Colonic mucosa (tissue), 4 donors: ENCODE data around the gene AGFG1. TPM values are rescaled to one million over a fixed set of nuclear protein-coding genes. Genes with fewer than 3 reads are reported as not detected.
"Not testable (repeated sequence)": the region's sequence is repeated elsewhere in the genome, so short reads cannot be mapped to it uniquely, and the experiment has no call there.

Source experiments
- DNase-seq: peaks from one replicate; pipeline ENCODE4 v3.0.0-alpha.2; 2020
- H3K27ac ChIP-seq: fragments of 200-600 bp; one replicate; pipeline ENCODE4 v1.8.0; 2021
- H3K27me3 ChIP-seq: fragments of 200-600 bp; one replicate; pipeline ENCODE4 v1.8.0; 2021
- H3K36me3 ChIP-seq: fragments of 200-600 bp; one replicate; pipeline ENCODE4 v1.8.0; 2021
- H3K4me1 ChIP-seq: fragments of 200-600 bp; one replicate; pipeline ENCODE4 v1.8.0; 2021; ENCODE audit warnings: mild to moderate bottlenecking
- H3K4me3 ChIP-seq: fragments of 200-600 bp; one replicate; pipeline ENCODE4 v1.8.0; 2021
- H3K9ac ChIP-seq, 2 donors: one replicate each; pipeline ENCODE4 v1.7.0; 2013; ENCODE audit warnings: control low read depth in 2 of 2, low read depth in 2 of 2, low read length in 2 of 2
- H3K9me3 ChIP-seq: fragments of 200-600 bp; one replicate; pipeline ENCODE4 v1.8.0; 2021
- intact Hi-C: fragments of 100-400 bp; cut with DNase I; formaldehyde crosslinking; loops from one replicate; pipeline ENCODE4 v1.14.1; 2022
- total RNA-seq, 2 donors: library from RNA; stranded (reverse); fragmentation: NEBNext Ultra II Directional in 1 of 2; extraction: Animal tissue kit (Norgen Biotek cat#: 25700) in 1 of 2; gene quantifications; one replicate each; pipeline ENCODE4 v1.2.1, GENCODE V29; 2021
- TF ChIP-seq, protein P1 (sequence below): fragments of 200-600 bp; IDR thresholded peaks from one replicate; pipeline ENCODE4 v1.8.0; 2022; ENCODE audit warnings: antibody characterized with exemption, mild to moderate bottlenecking
- donor health status: healthy.
- donor health status: DM: no; HTN: no; CAD: no.
- donor health status: DM: no; HTN: no; CAD: no.

The AGFG1 gene
- total RNA-seq, 2 donors from 2014 or later = 83.3 to 101 TPM

DNA sequence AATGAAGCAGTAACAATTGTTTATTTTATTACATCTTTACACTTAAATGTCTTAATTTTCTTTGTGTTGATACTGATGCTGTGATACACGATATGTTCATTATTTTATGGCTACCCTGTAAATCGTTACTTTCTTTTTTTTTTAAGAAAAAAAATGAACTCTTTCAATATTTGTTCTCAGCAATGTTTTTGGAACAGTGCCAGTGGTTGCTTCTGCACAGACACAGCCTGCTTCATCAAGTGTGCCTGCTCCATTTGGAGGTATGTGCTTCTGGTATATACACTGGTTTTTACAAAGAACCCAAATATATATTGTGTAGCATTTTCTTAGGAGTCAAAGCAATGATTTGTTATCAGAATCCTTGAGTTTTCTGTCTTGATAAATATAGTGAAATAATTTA is 64.5 kb downstream of the AGFG1 start:
- Histone ChIP-seq H3K9ac (no peak overlapping the region), H3K4me3 (no peak overlapping the region), H3K27me3 (no peaks in the 10 kb centered on the region), H3K36me3 (peaks cover 4% of the 10 kb centered on the region), H3K4me1 (no peaks in the 10 kb centered on the region), H3K27ac (no peak overlapping the region), H3K9me3 (no peaks in the 10 kb centered on the region)
- intact Hi-C loops = no loop called here
- no peak for DNase-seq
- TF ChIP-seq, protein P1, sequence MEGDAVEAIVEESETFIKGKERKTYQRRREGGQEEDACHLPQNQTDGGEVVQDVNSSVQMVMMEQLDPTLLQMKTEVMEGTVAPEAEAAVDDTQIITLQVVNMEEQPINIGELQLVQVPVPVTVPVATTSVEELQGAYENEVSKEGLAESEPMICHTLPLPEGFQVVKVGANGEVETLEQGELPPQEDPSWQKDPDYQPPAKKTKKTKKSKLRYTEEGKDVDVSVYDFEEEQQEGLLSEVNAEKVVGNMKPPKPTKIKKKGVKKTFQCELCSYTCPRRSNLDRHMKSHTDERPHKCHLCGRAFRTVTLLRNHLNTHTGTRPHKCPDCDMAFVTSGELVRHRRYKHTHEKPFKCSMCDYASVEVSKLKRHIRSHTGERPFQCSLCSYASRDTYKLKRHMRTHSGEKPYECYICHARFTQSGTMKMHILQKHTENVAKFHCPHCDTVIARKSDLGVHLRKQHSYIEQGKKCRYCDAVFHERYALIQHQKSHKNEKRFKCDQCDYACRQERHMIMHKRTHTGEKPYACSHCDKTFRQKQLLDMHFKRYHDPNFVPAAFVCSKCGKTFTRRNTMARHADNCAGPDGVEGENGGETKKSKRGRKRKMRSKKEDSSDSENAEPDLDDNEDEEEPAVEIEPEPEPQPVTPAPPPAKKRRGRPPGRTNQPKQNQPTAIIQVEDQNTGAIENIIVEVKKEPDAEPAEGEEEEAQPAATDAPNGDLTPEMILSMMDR = no peak

GRCh38 chr2:227539465-227539956 is 67.6 kb downstream of the AGFG1 start:
- TF ChIP-seq, protein P1 = no peak
- no peak for DNase-seq
- Histone ChIP-seq H3K27me3 (no peaks in the 10 kb centered on the region), H3K9ac (no peak overlapping the region), H3K9me3 (no peaks in the 10 kb centered on the region), H3K4me3 (no peak overlapping the region), H3K27ac (no peak overlapping the region), H3K4me1 (no peaks in the 10 kb centered on the region), H3K36me3 (peaks cover 4% of the 10 kb centered on the region)
- intact Hi-C loops = no loop called here

GRCh38 chr2:227540352-227540751 is 68.4 kb downstream of the AGFG1 start:
- H3K9ac ChIP-seq, intact Hi-C loops, H3K27ac ChIP-seq, H3K27me3 ChIP-seq, H3K4me3 ChIP-seq, H3K4me1 ChIP-seq, H3K36me3 ChIP-seq, DNase-seq, H3K9me3 ChIP-seq: not testable (repeated sequence)

- intact Hi-C loops = no loop called here
- no peaks in the 10 kb centered on the region for H3K4me1 ChIP-seq
- H3K9me3 ChIP-seq = no peaks in the 10 kb centered on the region
- no peaks in the 10 kb centered on the region for H3K27me3 ChIP-seq
- H3K9ac ChIP-seq = no peak overlapping the region
- H3K36me3 ChIP-seq = no peaks in the 10 kb centered on the region
- TF ChIP-seq, protein P1 = no peak
- no peak overlapping the region for H3K4me3 ChIP-seq
- no peak overlapping the region for H3K27ac ChIP-seq
- no peak for DNase-seq
Observed at GRCh38 chr2:227545990-227546389, 74.0 kb downstream of the AGFG1 start.

GRCh38 chr2:227551836-227552235 is 79.9 kb downstream of the AGFG1 start:
- intact Hi-C loops = no loop called here
- DNase-seq = no peak
- no peaks in the 10 kb centered on the region for H3K9me3 ChIP-seq
- H3K4me1 ChIP-seq = no peaks in the 10 kb centered on the region
- no peak overlapping the region for H3K27ac ChIP-seq
- peaks cover 3% of the 10 kb centered on the region for H3K36me3 ChIP-seq
- no peak overlapping the region for H3K9ac ChIP-seq
- H3K27me3 ChIP-seq = no peaks in the 10 kb centered on the region
- TF ChIP-seq, protein P1 = no peak
- H3K4me3 ChIP-seq = no peak overlapping the region

DNA sequence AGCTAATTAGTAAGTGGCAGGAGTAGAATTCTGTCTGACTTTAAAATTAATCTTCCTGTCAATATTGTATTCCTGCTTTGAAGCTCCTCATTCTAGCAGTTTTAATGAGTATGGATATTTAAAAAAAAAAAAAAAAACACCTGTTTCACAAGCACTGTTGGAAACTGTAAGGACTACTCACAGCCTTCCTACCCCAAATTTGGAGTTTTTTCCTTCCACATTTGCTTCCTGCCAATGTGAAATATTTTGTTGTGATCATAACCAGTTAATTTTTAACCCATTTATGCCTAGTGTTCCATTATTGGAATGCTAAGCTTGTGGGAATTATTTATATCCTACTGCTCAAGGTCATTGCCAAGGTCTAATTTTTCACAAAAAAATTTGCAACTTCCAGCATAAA is 90.6 kb downstream of the AGFG1 start:
- H3K9ac ChIP-seq = no peak overlapping the region
- TF ChIP-seq, protein P1 = no peak
- no peak overlapping the region for H3K27ac ChIP-seq
- no peaks in the 10 kb centered on the region for H3K9me3 ChIP-seq
- H3K4me3 ChIP-seq = no peak overlapping the region
- intact Hi-C loops = no loop called here
- DNase-seq = no peak
- H3K36me3 ChIP-seq = no peaks in the 10 kb centered on the region
- H3K4me1 ChIP-seq = no peaks in the 10 kb centered on the region
- no peaks in the 10 kb centered on the region for H3K27me3 ChIP-seq
